ENCODE results near the gene CTU1. TPM values are rescaled to one million over a fixed set of nuclear protein-coding genes. Genes with fewer than 3 reads are reported as not detected.

The CTU1 gene
- total and polyA plus RNA-seq, 2 experiments from 2014 or later = 6.7 to 15.9 TPM

DNA sequence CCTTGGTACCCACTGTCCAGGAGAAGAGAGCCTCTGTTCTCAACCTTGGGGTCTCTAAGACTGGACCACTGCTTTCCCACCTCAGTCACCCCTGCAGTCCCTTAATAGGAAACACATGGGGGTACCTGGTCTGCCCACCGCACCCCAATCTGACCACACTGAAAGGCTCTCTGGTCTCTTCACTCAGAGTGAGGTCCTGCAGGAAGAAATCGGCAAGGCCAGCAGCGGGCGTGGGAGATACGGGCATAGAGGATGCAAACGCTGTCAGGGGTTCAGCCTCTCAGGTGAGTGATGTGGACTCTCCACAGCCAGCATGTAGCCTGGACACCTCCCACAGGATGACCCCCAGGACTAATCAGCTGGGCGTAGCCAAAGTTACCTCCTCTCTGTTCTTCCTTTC lies 20.0 kb upstream of the CTU1 start:
- peak overlapping the region; percentile 56 for H3K4me2 ChIP-seq
- TF ChIP-seq EZH2phosphoT487 (IDR thresholded peaks at IDR 0.05; ENCODE audit: low read depth, severe bottlenecking, unreplicated experiment) (no peak), EZH2 (IDR thresholded peaks at IDR 0.05; ENCODE audit: borderline replicate concordance) (no peak)
- TF ChIP-seq, protein P1, sequence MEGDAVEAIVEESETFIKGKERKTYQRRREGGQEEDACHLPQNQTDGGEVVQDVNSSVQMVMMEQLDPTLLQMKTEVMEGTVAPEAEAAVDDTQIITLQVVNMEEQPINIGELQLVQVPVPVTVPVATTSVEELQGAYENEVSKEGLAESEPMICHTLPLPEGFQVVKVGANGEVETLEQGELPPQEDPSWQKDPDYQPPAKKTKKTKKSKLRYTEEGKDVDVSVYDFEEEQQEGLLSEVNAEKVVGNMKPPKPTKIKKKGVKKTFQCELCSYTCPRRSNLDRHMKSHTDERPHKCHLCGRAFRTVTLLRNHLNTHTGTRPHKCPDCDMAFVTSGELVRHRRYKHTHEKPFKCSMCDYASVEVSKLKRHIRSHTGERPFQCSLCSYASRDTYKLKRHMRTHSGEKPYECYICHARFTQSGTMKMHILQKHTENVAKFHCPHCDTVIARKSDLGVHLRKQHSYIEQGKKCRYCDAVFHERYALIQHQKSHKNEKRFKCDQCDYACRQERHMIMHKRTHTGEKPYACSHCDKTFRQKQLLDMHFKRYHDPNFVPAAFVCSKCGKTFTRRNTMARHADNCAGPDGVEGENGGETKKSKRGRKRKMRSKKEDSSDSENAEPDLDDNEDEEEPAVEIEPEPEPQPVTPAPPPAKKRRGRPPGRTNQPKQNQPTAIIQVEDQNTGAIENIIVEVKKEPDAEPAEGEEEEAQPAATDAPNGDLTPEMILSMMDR (IDR thresholded peaks at IDR 0.05; ENCODE audit: poor library complexity) = no peak
- DNase-seq (ENCODE audit: low spot score) = no peak
- no peaks in the 10 kb centered on the region for H3K36me3 ChIP-seq (replicated peaks; ENCODE audit: insufficient read depth, low read depth)
- 88% methylated on average over 7 of the region's 7 CpGs for WGBS (ENCODE audit: low lambda C conversion rate, missing lambda C conversion rate)
- H3K4me3 ChIP-seq = no peak overlapping the region
- H3K9me3 ChIP-seq (ENCODE audit: low read depth) = no peaks in the 10 kb centered on the region
- peak overlapping the region; percentile 80 for H3K27ac ChIP-seq
- H4K20me1 ChIP-seq (ENCODE audit: insufficient read depth, poor library complexity, severe bottlenecking) = no peaks in the 10 kb centered on the region
- no peak overlapping the region for H2AFZ ChIP-seq
- no peaks in the 10 kb centered on the region for H3K79me2 ChIP-seq
- H3K9me2 ChIP-seq (replicated peaks; ENCODE audit: insufficient read depth) = no peaks in the 10 kb centered on the region
- H3K4me1 ChIP-seq (ENCODE audit: insufficient read depth) = peaks cover 19% of the 10 kb centered on the region
- no peaks in the 10 kb centered on the region for H3K27me3 ChIP-seq

DNA sequence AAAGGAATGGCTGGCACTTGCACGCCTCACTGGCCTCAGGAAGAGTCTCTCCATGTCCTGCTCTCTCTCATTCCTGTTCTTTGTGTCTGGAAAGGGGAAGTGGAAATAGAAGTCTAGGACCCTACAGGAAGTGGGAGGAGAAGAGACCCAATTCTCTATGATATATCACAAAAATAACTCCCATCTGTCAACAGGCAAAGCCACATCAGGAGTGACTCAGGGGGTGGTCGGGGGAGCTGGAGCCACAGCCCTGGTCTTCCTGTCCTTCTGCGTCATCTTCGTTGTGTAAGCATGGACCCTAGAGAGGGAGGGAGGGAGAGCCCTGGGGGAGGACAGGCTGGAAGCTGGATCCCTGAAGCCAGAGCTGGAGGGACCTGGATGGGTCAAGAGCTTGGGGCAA lies 19.5 kb upstream of the CTU1 start:
- no peak overlapping the region for H3K4me3 ChIP-seq
- TF ChIP-seq EZH2 (IDR thresholded peaks at IDR 0.05; ENCODE audit: borderline replicate concordance) (no peak), EZH2phosphoT487 (IDR thresholded peaks at IDR 0.05; ENCODE audit: low read depth, severe bottlenecking, unreplicated experiment) (no peak)
- TF ChIP-seq, protein P1 (IDR thresholded peaks at IDR 0.05; ENCODE audit: poor library complexity) = no peak
- no peaks in the 10 kb centered on the region for H4K20me1 ChIP-seq (ENCODE audit: insufficient read depth, poor library complexity, severe bottlenecking)
- H3K27me3 ChIP-seq = no peaks in the 10 kb centered on the region
- H3K9me3 ChIP-seq (ENCODE audit: low read depth) = no peaks in the 10 kb centered on the region
- peak overlapping the region; percentile 80 for H3K27ac ChIP-seq
- H3K9me2 ChIP-seq (replicated peaks; ENCODE audit: insufficient read depth) = no peaks in the 10 kb centered on the region
- no peaks in the 10 kb centered on the region for H3K36me3 ChIP-seq (replicated peaks; ENCODE audit: insufficient read depth, low read depth)
- no peak overlapping the region for H3K4me2 ChIP-seq
- DNase-seq (ENCODE audit: low spot score) = no peak
- 85% methylated on average over 4 of the region's 4 CpGs for WGBS (ENCODE audit: low lambda C conversion rate, missing lambda C conversion rate)
- peaks cover 19% of the 10 kb centered on the region for H3K4me1 ChIP-seq (ENCODE audit: insufficient read depth)
- no peak overlapping the region for H2AFZ ChIP-seq
- H3K79me2 ChIP-seq = no peaks in the 10 kb centered on the region

- DNase-seq (ENCODE audit: low spot score) = no peak
- TF ChIP-seq EZH2phosphoT487 (IDR thresholded peaks at IDR 0.05; ENCODE audit: low read depth, severe bottlenecking, unreplicated experiment) (no peak), EZH2 (IDR thresholded peaks at IDR 0.05; ENCODE audit: borderline replicate concordance) (no peak)
- TF ChIP-seq, protein P1 (IDR thresholded peaks at IDR 0.05; ENCODE audit: poor library complexity) = no peak
- H3K36me3 ChIP-seq (replicated peaks; ENCODE audit: insufficient read depth, low read depth) = no peaks in the 10 kb centered on the region
- no peak overlapping the region for H3K4me2 ChIP-seq
- H2AFZ ChIP-seq = no peak overlapping the region
- H4K20me1 ChIP-seq (ENCODE audit: insufficient read depth, poor library complexity, severe bottlenecking) = no peaks in the 10 kb centered on the region
- no peak overlapping the region for H3K27ac ChIP-seq
- H3K4me1 ChIP-seq (ENCODE audit: insufficient read depth) = peaks cover 18% of the 10 kb centered on the region
- no peaks in the 10 kb centered on the region for H3K9me2 ChIP-seq (replicated peaks; ENCODE audit: insufficient read depth)
- WGBS (ENCODE audit: low lambda C conversion rate, missing lambda C conversion rate) = 74% methylated on average over 6 of the region's 6 CpGs
- no peak overlapping the region for H3K4me3 ChIP-seq
- no peaks in the 10 kb centered on the region for H3K27me3 ChIP-seq
- H3K9me3 ChIP-seq (ENCODE audit: low read depth) = no peaks in the 10 kb centered on the region
- no peaks in the 10 kb centered on the region for H3K79me2 ChIP-seq
Observed at GRCh38 chr19:51127032-51127431, 18.8 kb upstream of the CTU1 start.
